DND-41 (cell line): Measurements from ENCODE around the gene MGAT4A.
A peak's percentile ranks its signal among the peaks of the same experiment; 100 is the strongest.

Experiments
- ATAC-seq: fragments of 200-7000 bp; cut with Tn5 transposase; 3 replicates; pipeline ENCODE4 v1.9.1; 2021; ENCODE audit warnings: low read depth; ENCODE audit not compliant: insufficient read depth
- DNase-seq: peaks from one replicate; pipeline ENCODE4 v3.0.0-alpha.2; 2020
- H2AFZ ChIP-seq: 2 replicates; pipeline ENCODE4 v1.6.0; 2012; ENCODE audit warnings: low read depth, low read length
- H3K27ac ChIP-seq: 2 replicates; pipeline ENCODE4 v1.5.1; 2012; ENCODE audit warnings: low read length, inconsistent platforms
- H3K27me3 ChIP-seq: fragments of 200-600 bp; sonication (generic); 2 replicates; pipeline ENCODE4 v1.6.0; 2012; ENCODE audit warnings: low read length, mild to moderate bottlenecking, inconsistent platforms; ENCODE audit not compliant: insufficient read depth, poor library complexity
- H3K36me3 ChIP-seq: 2 replicates; pipeline ENCODE4 v1.5.1; 2012; ENCODE audit warnings: low read length, inconsistent platforms; ENCODE audit not compliant: insufficient read depth
- H3K4me1 ChIP-seq: 2 replicates; pipeline ENCODE4 v1.5.1; 2012; ENCODE audit warnings: mild to moderate bottlenecking, low read length; ENCODE audit not compliant: insufficient read depth
- H3K4me2 ChIP-seq: 2 replicates; pipeline ENCODE4 v1.6.0; 2012; ENCODE audit warnings: mild to moderate bottlenecking, moderate library complexity, low read length, inconsistent platforms; ENCODE audit not compliant: insufficient read depth
- H3K4me3 ChIP-seq, 2 experiments: fragments of 200-600 bp in 1 of 2; shearing (Covaris generic) in 1 of 2; 2 replicates each; pipeline ENCODE4 v1.5.1; 2012 to 2016; ENCODE audit warnings: inconsistent platforms in 2 of 2, low read length in 2 of 2, mild to moderate bottlenecking in 2 of 2, low read depth in 1 of 2, moderate library complexity in 1 of 2
- H3K79me2 ChIP-seq: 2 replicates; pipeline ENCODE4 v1.6.0; 2012; ENCODE audit warnings: low read length, inconsistent platforms; ENCODE audit not compliant: insufficient read depth
- H3K9ac ChIP-seq: 2 replicates; pipeline ENCODE4 v1.6.0; 2012; ENCODE audit warnings: low read depth, mild to moderate bottlenecking, inconsistent platforms, low read length, moderate library complexity
- H3K9me3 ChIP-seq: 2 replicates; pipeline ENCODE4 v1.5.1; 2012; ENCODE audit warnings: low read length, moderate library complexity, mild to moderate bottlenecking, inconsistent platforms; ENCODE audit not compliant: insufficient read depth, severe bottlenecking
- H4K20me1 ChIP-seq: 2 replicates; pipeline ENCODE4 v1.6.0; 2012; ENCODE audit warnings: low read length; ENCODE audit not compliant: insufficient read depth
- CTCF ChIP-seq: IDR thresholded peaks from 2 replicates; pipeline ENCODE4 v1.5.1; 2012; ENCODE audit warnings: borderline replicate concordance, low read length, moderate library complexity, mild to moderate bottlenecking; ENCODE audit not compliant: poor library complexity, severe bottlenecking; ENCODE audit errors: extremely low read depth
- EZH2 ChIP-seq: IDR thresholded peaks from 3 replicates; pipeline ENCODE4 v1.6.1; 2012; ENCODE audit warnings: borderline replicate concordance, low read depth, mild to moderate bottlenecking, moderate library complexity, low read length, inconsistent platforms; ENCODE audit not compliant: severe bottlenecking

The MGAT4A gene

GRCh38 chr2:98607741-98608115 is 123.2 kb downstream of the MGAT4A start:
- H3K27me3 ChIP-seq = no peaks in the 10 kb centered on the region
- H3K9me3 ChIP-seq = no peaks in the 10 kb centered on the region
- H3K4me3 ChIP-seq = peak overlapping the region; percentile 86 to 94
- no peaks in the 10 kb centered on the region for H4K20me1 ChIP-seq
- H3K36me3 ChIP-seq = peaks cover 37% of the 10 kb centered on the region
- H2AFZ ChIP-seq = peak overlapping the region; percentile 97
- H3K27ac ChIP-seq = peak overlapping the region; percentile 94
- DNase-seq (no peak), ATAC-seq (no peak)
- H3K4me1 ChIP-seq = peaks cover 45% of the 10 kb centered on the region
- H3K9ac ChIP-seq = peak overlapping the region; percentile 91
- peaks cover 72% of the 10 kb centered on the region for H3K79me2 ChIP-seq
- TF ChIP-seq CTCF (no peak), EZH2 (no peak)
- peak overlapping the region; percentile 83 for H3K4me2 ChIP-seq

- Histone ChIP-seq H4K20me1 (no peaks in the 10 kb centered on the region), H3K4me1 (peaks cover 45% of the 10 kb centered on the region), H3K79me2 (peaks cover 72% of the 10 kb centered on the region), H3K36me3 (peaks cover 37% of the 10 kb centered on the region), H3K9ac (peak overlapping the region; percentile 91), H3K4me3 (peak overlapping the region; percentile 86 to 94; a peak in 3 of 4 replicates), H3K27ac (peak overlapping the region; percentile 94), H3K9me3 (no peaks in the 10 kb centered on the region), H2AFZ (no peak overlapping the region), H3K27me3 (no peaks in the 10 kb centered on the region), H3K4me2 (peak overlapping the region; percentile 83)
- ATAC-seq (no peak), DNase-seq (no peak)
- TF ChIP-seq EZH2 = no peak
- no peak for TF ChIP-seq CTCF
Observed at GRCh38 chr2:98607104-98607503, 123.8 kb downstream of the MGAT4A start.

- Histone ChIP-seq H3K4me3 (peak overlapping the region in 1 of 2 experiments; percentile 86; a peak in 1 of 4 replicates), H2AFZ (no peak overlapping the region), H3K9ac (no peak overlapping the region), H3K79me2 (peaks cover 69% of the 10 kb centered on the region), H3K4me2 (peak overlapping the region; percentile 83), H3K36me3 (peaks cover 39% of the 10 kb centered on the region), H3K4me1 (peaks cover 45% of the 10 kb centered on the region), H4K20me1 (no peaks in the 10 kb centered on the region), H3K27ac (no peak overlapping the region; the same call in 1 of the 2 replicates), H3K9me3 (no peaks in the 10 kb centered on the region), H3K27me3 (no peaks in the 10 kb centered on the region)
- TF ChIP-seq CTCF (no peak), EZH2 (no peak)
- DNase-seq (no peak), ATAC-seq (no peak)
Observed at GRCh38 chr2:98606431-98606830, 124.5 kb downstream of the MGAT4A start.

GRCh38 chr2:98605076-98605475 is 125.9 kb downstream of the MGAT4A start:
- no peaks in the 10 kb centered on the region for H4K20me1 ChIP-seq
- no peak overlapping the region for H3K4me2 ChIP-seq
- no peak for DNase-seq
- H3K4me3 ChIP-seq = no peak overlapping the region
- peaks cover 32% of the 10 kb centered on the region for H3K4me1 ChIP-seq
- no peak overlapping the region for H3K9ac ChIP-seq
- no peak for ATAC-seq
- H3K27ac ChIP-seq = no peak overlapping the region
- TF ChIP-seq EZH2 = no peak
- TF ChIP-seq CTCF = no peak
- no peaks in the 10 kb centered on the region for H3K27me3 ChIP-seq
- H2AFZ ChIP-seq = no peak overlapping the region
- H3K9me3 ChIP-seq = no peaks in the 10 kb centered on the region
- peaks cover 33% of the 10 kb centered on the region for H3K36me3 ChIP-seq
- peaks cover 56% of the 10 kb centered on the region for H3K79me2 ChIP-seq
